Measurements from ENCODE around the gene HMGXB3.

The HMGXB3 gene

GRCh38 chr5:150000256-150000989 lies at the start of gene HMGXB3, which contains the start of gene TIGD6:
Gene HMGXB3 (plus strand): TSS chr5:150000739. CDS start chr5:150004853, 4,114 bp downstream.
Gene TIGD6 (minus strand): TSS chr5:150000654. CDS start chr5:149996348, 4,306 bp downstream.
- in situ Hi-C loops (cut with MboI; ENCODE audit: low sequenced_read_pairs), result no loop called here

DNA sequence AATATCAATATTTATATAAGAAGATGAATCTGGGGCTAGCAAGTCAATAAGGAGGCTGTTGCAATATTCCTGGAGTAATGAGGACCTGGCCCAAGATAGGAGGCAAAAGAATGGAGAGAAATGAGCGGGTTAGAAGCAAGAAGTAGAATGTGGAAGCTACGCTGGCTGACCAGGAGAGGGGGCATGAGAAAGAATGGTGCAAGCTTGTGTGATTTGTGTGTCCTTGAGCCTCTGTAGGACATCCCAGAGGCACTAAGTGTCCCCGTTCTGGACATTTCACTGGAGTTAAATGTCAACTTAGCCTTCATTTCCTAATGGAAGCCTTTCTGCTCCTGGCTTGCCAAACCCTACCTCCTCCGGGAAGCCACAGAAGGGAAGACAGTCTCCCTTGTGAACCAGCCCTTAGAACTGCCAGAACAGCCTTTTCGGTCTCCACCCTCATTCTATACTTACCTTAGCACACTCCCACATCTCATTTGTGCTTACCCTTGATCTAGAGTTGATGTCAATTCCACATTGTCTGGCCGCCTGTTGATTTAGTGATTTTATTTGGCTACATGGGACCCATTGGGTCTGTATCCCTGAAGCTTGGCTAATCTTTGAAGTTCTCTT lies 49.3 kb upstream of the HMGXB3 start:
- in situ Hi-C loops (cut with MboI; ENCODE audit: low sequenced_read_pairs), result no loop called here

GRCh38 chr5:149953436-149954121 lies 47.0 kb upstream of the HMGXB3 start:
- in situ Hi-C loops (cut with MboI; ENCODE audit: low sequenced_read_pairs), result no loop called here

DNA sequence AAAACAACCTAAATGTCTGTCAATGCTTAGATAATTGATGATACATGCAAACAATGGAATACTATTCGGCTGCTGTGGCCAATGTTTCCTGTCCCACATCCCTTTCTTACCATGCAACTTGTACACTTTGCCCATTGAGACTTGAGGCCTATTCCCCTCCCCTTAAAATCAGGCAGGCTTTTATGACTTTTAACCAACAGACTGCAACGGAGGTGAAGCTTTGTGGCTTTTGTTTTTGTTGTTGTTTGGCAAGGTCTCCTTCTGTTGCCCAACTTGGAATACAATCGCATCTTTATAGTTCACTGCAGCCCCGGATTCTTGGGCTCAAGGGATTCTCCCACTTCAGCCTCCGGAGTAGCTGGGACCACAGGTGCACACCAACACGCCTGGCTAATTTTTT lies 45.7 kb upstream of the HMGXB3 start:
- in situ Hi-C loops (cut with MboI; ENCODE audit: low sequenced_read_pairs), result no loop called here

DNA sequence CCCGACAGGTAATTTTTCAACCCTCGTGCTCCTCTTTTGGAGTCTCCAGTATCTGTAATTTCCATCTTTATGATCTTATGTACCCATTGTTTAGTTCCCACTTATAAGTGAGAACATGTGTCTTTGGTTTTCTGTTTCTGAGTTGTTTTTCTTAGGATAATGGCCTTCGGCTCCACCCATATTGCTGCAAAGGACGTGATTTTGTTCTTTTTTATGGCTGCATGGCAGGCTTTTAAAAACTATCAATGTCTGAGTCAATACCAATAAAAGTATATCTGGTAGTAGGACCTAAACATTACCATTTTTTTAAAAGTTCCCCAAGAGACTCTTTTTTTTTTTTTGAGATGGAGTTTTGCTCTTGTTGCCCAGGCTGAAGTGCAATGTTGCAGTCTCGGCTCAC lies 43.9 kb upstream of the HMGXB3 start:
- in situ Hi-C loops (cut with MboI; ENCODE audit: low sequenced_read_pairs), result no loop called here

DNA sequence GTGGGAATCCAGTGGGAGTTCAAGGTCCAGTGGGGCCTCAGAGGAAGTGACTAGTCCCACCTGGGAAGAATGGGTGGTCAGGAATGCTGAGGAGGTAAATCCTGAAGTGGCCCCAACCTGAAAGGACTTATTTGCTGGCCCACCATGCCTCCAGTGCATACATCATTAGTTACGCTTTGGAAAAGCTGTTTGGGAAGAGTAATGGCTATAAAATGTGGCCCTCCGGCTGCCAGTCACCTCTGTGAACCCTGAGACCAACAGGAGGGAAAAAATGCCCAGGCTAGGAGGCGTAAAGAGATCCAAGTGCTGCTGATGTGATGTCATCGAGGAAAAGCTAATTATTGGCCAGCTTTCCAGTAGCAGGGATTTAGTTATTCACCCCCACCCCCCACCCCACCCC lies 42.7 kb upstream of the HMGXB3 start:
- in situ Hi-C loops (cut with MboI; ENCODE audit: low sequenced_read_pairs), result no loop called here

DNA sequence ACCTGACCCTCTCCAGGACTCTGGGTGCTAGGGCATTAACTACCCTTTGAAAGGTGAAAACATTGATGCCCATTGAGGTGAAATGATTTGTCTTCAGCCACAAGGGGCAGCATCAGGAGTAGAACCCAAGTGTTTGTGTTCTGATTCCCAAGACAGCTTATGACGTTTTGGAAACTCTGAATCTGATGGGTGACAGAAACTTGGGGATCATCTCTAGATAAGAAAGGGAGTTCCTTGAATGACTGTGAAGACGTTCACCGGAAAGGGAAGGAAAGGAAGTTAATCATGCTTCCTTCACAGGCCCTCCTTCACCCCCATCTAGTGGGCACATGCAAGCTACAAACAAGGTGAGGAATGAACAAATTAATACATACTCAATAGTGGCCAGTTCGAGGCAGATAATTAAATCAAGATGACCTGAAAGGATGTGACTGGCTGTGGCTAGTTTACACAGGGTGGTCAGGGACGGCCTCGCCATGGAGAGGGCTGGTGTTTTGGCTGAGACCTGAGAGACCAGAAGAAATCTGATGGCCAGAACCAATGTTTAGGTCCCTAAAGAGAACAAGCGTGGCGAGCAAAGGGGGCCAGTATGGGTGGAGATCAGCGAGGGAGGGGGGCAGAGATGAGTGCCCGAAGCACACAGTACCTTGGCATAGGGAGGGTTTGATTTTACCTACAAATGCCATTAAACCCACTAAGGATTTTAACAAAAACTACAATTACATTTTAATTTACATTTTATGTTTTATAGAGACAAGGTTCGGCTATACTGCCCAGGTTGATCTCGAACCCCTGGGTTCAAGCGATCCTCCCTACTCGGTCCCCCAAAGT lies 40.9 kb upstream of the HMGXB3 start:
- in situ Hi-C loops (cut with MboI; ENCODE audit: low sequenced_read_pairs), result loop anchor here (10.0 kb wide), 1 partner anchor 325 kb away; no protein-coding TSS in a partner anchor

- in situ Hi-C loops (cut with MboI; ENCODE audit: low sequenced_read_pairs), result loop anchor here (10.0 kb wide), 1 partner anchor 326 kb away; no protein-coding TSS in a partner anchor
These were observed 40.0 kb upstream of the HMGXB3 start, which contains the start of gene SLC26A2 for GRCh38 chr5:149960272-149961185. Gene SLC26A2 (plus strand): TSS chr5:149960758. CDS start chr5:149977653, 16,895 bp downstream.

DNA sequence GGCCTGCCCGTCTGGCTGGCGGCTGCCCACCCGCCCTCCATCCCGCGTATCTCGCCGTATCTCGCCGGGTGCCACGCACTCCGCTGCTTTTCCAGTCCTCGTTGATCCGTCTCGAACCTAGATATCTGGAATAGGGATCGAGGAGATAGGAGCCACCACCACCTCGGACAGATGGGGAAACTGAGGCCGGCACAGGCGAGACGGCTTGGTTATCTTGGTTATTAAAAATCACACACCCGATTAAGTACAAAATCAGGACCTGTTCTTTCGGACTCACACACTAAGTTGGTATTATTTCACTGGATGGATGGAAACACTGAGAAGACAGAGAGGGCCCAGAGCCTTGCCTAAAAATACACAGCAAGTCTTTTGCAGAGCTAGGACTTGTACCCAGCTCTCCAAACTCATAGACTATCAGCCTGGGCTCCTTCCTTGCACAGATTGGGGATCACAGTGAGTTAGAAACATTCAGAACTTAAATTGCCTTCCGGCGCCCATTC lies 39.3 kb upstream of the HMGXB3 start:
- in situ Hi-C loops (cut with MboI; ENCODE audit: low sequenced_read_pairs), result loop anchor here (10.0 kb wide), 1 partner anchor 326 kb away; no protein-coding TSS in a partner anchor

DNA sequence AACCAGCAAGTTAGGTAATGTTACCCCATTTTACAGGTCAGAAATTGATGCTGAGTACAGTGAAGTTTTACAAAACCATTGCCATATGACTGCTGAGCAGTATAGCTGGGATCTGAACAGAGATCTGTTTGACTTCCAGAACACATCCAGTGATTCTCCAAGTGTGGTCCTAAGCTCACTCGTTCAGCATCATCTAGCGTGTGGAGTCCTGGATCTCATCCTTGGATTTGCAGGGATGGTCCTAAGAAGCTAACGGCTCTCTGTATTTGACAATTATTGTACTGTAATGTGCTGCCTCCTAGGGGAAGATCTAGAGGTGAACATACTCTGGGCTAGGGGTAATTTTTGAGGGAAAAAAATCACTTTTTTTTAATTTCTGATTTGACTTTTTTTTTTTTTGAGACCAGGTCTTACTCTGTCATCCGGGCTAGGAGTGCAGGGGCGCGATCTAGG lies 38.6 kb upstream of the HMGXB3 start:
- in situ Hi-C loops (cut with MboI; ENCODE audit: low sequenced_read_pairs), result loop anchor here (10.0 kb wide), 1 partner anchor 327 kb away; no protein-coding TSS in a partner anchor

DNA sequence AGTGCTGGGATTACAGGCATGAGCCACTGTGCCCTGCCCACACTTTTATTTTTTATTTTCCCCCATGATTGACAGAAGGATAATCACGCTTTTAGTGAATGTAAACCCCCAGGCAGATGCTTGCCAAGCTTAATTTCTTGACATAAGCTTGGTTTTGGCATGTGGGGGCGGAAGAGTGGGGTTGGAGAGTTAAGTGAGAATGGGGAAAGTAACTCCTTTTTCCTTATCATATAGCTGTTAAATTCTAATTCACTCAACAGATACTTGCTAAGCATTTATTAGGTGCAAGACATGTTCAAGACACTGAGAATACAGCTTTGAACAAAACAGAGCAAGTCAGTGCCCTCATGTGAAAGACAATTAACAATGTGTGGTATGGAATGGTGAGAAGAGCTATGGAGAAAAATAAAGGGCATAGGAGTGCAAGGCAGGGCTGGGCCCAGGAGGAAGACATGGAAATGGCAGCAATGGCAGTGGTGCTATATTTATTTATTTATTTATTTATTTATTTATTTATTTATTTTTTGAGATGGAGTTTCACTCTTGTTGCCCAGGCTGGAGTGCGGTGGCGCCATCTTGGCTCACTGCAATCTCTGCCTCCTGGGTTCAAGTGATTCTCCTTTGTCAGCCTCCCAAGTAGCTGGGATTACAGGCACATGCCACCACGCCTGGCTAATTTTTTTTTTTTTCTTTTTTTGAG lies 37.8 kb upstream of the HMGXB3 start:
- in situ Hi-C loops (cut with MboI; ENCODE audit: low sequenced_read_pairs), result loop anchor here (10.0 kb wide), 1 partner anchor 328 kb away; no protein-coding TSS in a partner anchor

GRCh38 chr5:149963729-149964128 lies 36.8 kb upstream of the HMGXB3 start:
- in situ Hi-C loops (cut with MboI; ENCODE audit: low sequenced_read_pairs), result loop anchor here (10.0 kb wide), 1 partner anchor 329 kb away; no protein-coding TSS in a partner anchor

- in situ Hi-C loops (cut with MboI; ENCODE audit: low sequenced_read_pairs), result loop anchor here (10.0 kb wide), 1 partner anchor 332 kb away; no protein-coding TSS in a partner anchor
These were observed 33.6 kb upstream of the HMGXB3 start for GRCh38 chr5:149966946-149967345.

DNA sequence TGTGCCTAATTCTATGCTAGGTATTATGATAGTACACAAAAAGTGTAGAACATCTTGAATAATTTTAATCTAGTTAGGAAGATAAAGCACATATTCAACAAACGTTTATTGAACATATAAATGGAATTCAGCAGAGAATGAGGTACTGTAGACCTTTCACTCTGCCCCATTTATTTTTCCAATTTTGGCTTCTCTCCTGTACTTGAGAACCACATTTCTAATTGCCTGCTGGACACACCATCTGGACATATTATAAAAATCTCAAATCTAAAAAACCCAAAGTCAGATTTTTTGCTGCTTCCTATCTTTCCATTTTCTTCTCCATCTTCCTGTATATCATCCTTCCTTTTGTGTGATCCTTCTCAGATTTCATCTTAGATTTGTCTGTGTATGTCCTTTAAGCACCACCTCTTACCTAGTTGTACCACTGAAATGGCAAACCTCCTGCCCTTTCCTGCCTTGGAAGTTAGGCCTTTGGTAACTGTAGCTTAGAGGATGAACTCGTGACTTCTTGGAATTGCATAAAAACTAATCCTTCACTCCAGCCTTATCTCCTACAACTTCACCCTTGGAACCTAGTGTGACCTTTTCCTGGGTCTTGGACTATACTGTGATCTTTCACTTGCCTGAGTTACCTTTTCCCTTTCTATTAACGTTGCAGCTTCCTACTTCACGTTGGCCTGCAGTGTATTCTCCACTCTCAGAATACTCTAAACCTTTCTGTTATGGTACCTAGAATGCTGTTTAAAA lies 31.2 kb upstream of the HMGXB3 start:
- in situ Hi-C loops (cut with MboI; ENCODE audit: low sequenced_read_pairs), result loop anchor here (10.0 kb wide), 1 partner anchor 335 kb away; no protein-coding TSS in a partner anchor

GRCh38 chr5:149975409-149975808 lies 25.1 kb upstream of the HMGXB3 start:
- in situ Hi-C loops (cut with MboI; ENCODE audit: low sequenced_read_pairs), result loop anchor here (5.0 kb wide), 1 partner anchor 138 kb away; no protein-coding TSS in a partner anchor

- in situ Hi-C loops (cut with MboI; ENCODE audit: low sequenced_read_pairs), result loop anchor here (5.0 kb wide), 1 partner anchor 143 kb away; no protein-coding TSS in a partner anchor
These were observed 20.6 kb upstream of the HMGXB3 start for GRCh38 chr5:149979896-149980295.

DNA sequence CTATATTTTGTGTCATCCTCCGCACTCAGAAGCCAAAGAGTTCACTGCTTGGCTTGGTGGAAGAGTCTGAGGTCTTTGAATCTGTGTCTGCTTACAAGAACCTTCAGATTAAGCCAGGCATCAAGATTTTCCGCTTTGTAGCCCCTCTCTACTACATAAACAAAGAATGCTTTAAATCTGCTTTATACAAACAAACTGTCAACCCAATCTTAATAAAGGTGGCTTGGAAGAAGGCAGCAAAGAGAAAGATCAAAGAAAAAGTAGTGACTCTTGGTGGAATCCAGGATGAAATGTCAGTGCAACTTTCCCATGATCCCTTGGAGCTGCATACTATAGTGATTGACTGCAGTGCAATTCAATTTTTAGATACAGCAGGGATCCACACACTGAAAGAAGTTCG lies 19.3 kb upstream of the HMGXB3 start:
- in situ Hi-C loops (cut with MboI; ENCODE audit: low sequenced_read_pairs), result no loop called here
